ENCODE data around the gene AMBP. TPM values are rescaled to one million over a fixed set of nuclear protein-coding genes. Genes with fewer than 3 reads are reported as not detected.
"Not testable (repeated sequence)": the region's sequence is repeated elsewhere in the genome, so short reads cannot be mapped to it uniquely, and the experiment has no call there.

Gene AMBP
- total RNA-seq, 1 donor from 2014 or later: not detected

DNA sequence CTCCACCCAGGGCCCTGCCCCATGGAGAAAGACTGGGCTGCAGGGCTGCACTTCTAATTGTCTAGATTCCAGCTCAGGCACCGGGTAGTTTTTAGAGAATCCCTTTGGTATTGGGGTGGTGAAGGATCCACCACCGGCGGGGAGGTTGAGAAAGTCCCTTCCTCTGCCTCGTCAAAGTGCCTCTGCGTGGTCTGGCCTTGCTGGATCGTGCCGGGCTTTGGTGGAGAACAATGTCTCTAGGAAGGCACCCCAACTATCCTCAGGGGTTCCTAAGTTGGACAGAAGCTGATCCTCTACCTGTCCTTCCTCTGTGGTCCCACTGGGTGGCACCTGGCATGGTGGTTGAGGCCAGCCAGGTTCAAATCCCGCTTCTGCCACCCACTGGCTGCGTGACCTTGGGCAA is 7.3 kb upstream of the AMBP start:
- Histone ChIP-seq H3K27me3 (ENCODE audit: control insufficient read depth, insufficient read depth, low read length) (no peaks in the 10 kb centered on the region), H3K36me3 (ENCODE audit: control insufficient read depth, insufficient read depth, low read length) (no peaks in the 10 kb centered on the region), H3K4me3 (ENCODE audit: low read depth, low read length) (no peak overlapping the region)
- DNase-seq (ENCODE audit: low read depth): no peak
- TF ChIP-seq, protein P1, sequence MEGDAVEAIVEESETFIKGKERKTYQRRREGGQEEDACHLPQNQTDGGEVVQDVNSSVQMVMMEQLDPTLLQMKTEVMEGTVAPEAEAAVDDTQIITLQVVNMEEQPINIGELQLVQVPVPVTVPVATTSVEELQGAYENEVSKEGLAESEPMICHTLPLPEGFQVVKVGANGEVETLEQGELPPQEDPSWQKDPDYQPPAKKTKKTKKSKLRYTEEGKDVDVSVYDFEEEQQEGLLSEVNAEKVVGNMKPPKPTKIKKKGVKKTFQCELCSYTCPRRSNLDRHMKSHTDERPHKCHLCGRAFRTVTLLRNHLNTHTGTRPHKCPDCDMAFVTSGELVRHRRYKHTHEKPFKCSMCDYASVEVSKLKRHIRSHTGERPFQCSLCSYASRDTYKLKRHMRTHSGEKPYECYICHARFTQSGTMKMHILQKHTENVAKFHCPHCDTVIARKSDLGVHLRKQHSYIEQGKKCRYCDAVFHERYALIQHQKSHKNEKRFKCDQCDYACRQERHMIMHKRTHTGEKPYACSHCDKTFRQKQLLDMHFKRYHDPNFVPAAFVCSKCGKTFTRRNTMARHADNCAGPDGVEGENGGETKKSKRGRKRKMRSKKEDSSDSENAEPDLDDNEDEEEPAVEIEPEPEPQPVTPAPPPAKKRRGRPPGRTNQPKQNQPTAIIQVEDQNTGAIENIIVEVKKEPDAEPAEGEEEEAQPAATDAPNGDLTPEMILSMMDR (IDR thresholded peaks at IDR 0.05; ENCODE audit: insufficient read depth, low read length, poor library complexity, severe bottlenecking): no peak

DNA sequence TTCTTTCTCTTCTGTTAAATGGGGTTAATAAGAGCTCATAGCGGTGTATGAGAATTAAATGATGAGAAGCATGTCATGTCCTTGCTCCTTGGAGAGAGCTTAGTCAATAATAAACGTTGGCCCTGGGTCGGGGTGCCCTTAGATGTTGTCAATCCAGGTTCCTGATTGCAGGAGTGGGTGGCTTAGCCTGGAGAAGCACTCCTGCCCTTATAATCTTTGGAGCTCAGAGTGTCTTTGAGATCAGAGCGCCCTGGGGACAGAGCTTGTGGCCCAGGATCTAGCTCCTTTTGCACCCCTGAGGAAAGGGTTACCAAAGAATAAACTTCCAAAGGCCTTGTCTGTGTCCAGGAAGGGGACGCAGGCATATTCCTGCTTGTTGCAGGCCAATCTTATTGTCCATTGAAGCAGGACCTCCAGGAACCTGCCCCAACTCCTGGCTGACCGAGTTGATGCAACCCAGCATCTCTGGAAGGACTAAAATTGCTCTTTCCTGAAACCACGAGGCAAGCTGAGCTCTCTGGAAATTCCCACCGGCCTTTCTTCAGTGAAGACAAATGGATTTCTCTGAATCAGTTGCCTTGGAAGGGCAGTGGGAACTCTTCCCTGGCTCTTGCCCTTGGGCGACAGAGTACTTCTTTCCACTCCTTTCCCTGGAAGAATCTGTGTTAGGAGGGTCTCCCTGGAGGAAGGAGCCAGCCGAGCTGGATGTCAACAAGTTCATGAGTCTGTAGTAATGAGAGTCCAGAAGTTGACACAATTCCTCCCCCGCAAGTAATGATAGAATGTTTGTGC is 6.4 kb upstream of the AMBP start:
- DNase-seq (ENCODE audit: low read depth): no peak
- Histone ChIP-seq H3K4me3 (ENCODE audit: low read depth, low read length) (no peak overlapping the region), H3K27me3 (ENCODE audit: control insufficient read depth, insufficient read depth, low read length) (no peaks in the 10 kb centered on the region), H3K36me3 (ENCODE audit: control insufficient read depth, insufficient read depth, low read length) (no peaks in the 10 kb centered on the region)
- TF ChIP-seq, protein P1 (IDR thresholded peaks at IDR 0.05; ENCODE audit: insufficient read depth, low read length, poor library complexity, severe bottlenecking): no peak

DNA sequence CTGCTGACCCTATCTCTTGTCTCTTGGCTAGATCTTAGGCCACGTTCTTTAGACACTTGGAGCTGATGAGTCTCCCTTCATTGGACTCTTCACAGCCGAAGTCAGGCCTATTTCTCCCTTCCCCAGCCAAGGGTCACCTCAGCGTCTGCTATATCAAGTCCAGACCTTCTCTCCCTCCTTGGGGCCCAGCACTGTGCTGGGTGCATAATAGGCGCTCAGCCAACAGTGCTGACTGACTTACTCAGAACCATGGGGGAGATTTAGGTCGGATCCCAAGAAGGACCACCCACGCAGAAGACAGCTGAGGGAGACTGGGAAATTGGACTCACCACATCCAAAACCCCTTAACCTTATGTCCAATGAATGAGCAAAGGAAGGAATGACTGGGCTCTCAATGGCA is 5.6 kb upstream of the AMBP start:
- no peaks in the 10 kb centered on the region for H3K36me3 ChIP-seq (ENCODE audit: control insufficient read depth, insufficient read depth, low read length)
- TF ChIP-seq, protein P1 (IDR thresholded peaks at IDR 0.05; ENCODE audit: insufficient read depth, low read length, poor library complexity, severe bottlenecking): no peak
- DNase-seq (ENCODE audit: low read depth): no peak
- no peak overlapping the region for H3K4me3 ChIP-seq (ENCODE audit: low read depth, low read length)
- H3K27me3 ChIP-seq (ENCODE audit: control insufficient read depth, insufficient read depth, low read length): no peaks in the 10 kb centered on the region

DNA sequence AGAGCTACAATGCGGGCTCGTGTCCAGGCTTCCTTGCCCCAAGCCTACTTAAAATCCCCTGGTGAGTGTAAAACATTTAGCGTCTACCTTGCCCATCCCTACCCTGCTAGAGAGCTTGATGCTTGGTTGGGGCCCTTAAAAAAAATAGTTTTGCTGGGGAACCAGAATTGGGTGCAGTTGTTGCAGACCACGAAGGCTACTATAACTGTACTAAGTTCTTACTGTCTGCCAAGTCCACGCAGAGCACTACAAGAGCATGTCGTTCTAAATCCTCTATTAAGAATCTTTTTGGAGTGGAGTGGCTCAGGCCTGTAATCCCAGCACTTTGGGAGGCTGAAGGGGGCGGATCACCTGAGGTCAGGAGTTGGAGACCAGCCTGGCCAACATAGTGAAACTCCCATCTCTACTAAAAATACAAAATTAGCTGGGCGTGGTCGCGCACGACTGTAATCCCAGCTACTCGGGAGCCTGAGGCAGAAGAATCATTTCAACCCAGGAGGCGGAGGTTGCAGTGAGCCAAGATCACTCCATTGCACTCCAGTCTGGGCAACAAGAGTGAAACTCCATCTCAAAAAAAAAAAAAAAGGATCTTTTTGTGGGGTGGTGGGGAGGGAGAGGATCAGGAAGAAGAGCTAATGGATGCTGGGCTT is 4.8 kb upstream of the AMBP start:
- H3K4me3 ChIP-seq (ENCODE audit: low read depth, low read length); DNase-seq (ENCODE audit: low read depth); H3K36me3 ChIP-seq (ENCODE audit: control insufficient read depth, insufficient read depth, low read length); H3K27me3 ChIP-seq (ENCODE audit: control insufficient read depth, insufficient read depth, low read length): not testable (repeated sequence)

DNA sequence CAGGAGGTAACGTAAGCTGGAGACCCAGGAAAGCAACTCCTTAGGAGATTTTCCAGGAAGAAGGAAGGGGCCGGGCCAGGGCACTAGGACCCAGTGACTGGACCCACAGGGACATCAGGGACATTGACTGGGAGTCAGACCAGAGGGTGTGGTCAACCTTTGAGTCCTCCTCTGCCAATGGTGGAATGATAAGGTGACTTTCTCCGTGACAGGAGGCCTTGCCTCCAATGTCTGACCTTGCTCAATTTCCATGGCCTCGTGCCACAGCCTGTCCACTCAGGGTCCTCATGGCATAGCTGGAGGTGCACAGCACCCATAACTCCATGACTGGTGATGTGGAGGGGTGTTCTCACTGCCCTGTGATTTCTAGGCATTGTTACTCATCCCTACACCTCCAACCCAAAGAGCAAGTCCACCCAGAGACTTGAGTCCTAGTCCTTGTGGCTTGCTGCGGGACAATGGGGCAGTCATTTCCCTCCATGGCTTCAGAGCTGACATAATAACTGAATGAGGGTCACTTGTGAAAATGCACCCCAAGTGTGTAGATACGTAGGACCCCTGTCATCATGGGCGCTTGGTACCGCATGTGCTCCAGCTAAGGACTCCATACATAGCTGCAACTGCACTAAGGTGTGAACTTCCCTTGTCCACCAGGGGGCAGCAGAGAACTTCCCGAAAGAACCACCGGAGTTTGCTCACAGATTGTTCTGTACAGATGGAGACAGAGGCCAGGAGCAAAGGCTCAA is 4.1 kb upstream of the AMBP start:
- H3K36me3 ChIP-seq (ENCODE audit: control insufficient read depth, insufficient read depth, low read length): no peaks in the 10 kb centered on the region
- no peaks in the 10 kb centered on the region for H3K27me3 ChIP-seq (ENCODE audit: control insufficient read depth, insufficient read depth, low read length)
- H3K4me3 ChIP-seq (ENCODE audit: low read depth, low read length): no peak overlapping the region
- DNase-seq (ENCODE audit: low read depth): no peak
- TF ChIP-seq, protein P1 (IDR thresholded peaks at IDR 0.05; ENCODE audit: insufficient read depth, low read length, poor library complexity, severe bottlenecking): peak; percentile 84

DNA sequence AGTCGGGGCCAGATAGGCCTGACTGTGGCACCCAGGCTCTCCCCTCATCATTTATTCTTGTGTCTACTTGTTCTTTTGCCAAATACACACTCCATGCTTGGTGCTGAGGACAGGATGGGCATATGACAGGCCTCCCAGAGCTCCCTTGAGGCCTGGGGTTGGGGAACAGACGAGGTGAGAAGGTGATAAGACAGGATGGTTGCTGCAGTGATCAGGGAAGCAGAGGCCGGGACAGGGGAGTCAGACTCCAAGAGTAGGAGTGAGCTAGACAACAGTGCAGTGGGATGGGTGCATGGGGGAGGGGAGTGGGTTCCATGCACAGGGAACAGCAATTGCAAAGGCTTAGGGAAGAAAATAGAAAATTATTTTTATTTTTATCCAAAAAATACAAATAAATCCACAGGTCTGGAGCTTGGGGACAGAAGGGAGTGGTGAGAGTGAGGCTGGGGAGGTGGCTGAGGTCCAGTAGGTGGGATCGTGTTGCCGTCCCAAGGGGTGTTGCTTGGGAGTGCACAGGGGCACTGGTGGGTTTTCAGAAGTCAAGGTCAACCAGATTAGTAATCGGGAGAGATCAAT is 3.4 kb upstream of the AMBP start:
- Histone ChIP-seq H3K36me3 (ENCODE audit: control insufficient read depth, insufficient read depth, low read length) (no peaks in the 10 kb centered on the region), H3K27me3 (ENCODE audit: control insufficient read depth, insufficient read depth, low read length) (peaks cover under 1% of the 10 kb centered on the region), H3K4me3 (ENCODE audit: low read depth, low read length) (no peak overlapping the region)
- DNase-seq (ENCODE audit: low read depth): no peak
- TF ChIP-seq, protein P1 (IDR thresholded peaks at IDR 0.05; ENCODE audit: insufficient read depth, low read length, poor library complexity, severe bottlenecking): no peak
